ENCODE data around the gene MZT2B.
A peak's percentile ranks its signal among the peaks of the same experiment; 100 is the strongest.
"Not testable (repeated sequence)": the region's sequence is repeated elsewhere in the genome, so short reads cannot be mapped to it uniquely, and the experiment has no call there.

The MZT2B gene

DNA sequence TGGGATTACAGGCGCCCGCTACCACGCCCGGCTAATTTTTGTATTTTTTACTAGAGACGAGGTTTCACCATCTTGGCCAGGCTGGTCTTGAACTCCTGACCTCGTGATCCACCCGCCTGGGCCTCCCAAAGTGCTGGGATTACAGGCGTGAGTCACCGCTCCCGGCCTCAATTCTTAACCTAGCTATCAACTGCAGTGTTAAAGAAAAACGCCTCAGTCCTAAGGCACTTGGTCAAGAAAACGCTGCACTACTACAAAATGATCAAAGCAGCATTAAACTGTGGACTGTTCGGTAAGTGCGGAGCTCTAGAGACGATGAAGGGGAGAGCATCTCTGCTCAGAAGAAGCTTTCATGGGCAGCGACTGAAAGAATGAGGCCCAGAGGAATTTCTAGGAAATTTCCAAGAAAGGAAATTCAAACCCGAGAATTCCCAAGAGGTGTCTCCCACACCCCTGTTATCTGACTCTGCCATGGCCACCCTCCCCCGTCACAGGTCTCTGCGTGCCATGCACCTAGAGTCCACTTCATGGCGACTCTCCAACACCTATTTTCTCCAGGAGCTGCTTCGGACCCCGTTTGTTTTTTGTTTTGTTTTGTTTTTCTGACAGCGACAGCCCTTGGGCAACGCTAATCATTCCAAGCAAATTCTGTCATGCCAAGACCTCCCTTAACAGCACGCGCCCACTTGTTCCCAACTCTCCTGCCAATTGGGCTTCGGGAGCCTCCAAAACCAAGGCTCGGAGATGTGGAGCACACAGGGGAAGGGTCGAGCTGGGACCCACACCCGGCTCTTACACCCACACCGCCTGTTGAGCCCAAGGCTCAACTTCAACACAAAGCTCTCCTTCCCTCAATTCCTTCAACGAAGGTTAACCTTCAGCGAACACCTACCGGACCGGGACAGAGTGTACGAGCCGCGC lies 1.4 kb upstream of the MZT2B start:
- DNase-seq (ENCODE audit: low read depth in 2 of 2): not testable (repeated sequence)

DNA sequence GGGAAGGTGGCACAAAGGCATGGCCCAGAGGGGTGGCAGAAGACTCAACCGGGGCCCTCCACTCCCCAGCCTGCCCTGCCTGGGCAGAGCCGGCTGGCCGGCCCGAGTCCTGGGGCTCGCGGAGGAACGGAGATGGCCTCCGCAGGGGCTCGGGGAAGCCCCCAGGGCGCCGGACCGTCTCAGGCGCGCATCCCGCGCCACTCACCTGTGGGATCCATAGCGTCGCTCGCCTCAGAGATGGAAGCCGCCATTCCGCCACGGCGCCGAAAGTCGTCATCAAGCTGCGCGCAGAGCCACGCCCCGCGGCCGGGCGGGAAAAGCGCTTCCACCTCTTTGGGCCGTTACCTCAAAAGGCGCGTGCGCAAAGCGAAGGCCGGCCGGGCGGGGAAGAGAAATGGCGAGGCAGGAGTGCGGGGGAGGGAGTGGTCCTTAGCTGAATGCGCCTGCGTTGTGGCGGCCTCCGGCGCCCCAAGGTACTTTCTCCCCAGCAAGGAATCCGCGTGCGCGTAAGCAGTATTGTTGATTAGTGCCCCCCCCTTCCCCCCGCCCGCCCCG lies 660 bp upstream of the MZT2B start, which contains the start of gene SMPD4:
TSS of gene SMPD4 (minus strand) at position 278 of the 555 bp plus-strand sequence. CDS start 5,010 bp downstream, outside the sequence.
- peak; percentile 95 to 98 for DNase-seq (ENCODE audit: low read depth in 2 of 2)

DNA sequence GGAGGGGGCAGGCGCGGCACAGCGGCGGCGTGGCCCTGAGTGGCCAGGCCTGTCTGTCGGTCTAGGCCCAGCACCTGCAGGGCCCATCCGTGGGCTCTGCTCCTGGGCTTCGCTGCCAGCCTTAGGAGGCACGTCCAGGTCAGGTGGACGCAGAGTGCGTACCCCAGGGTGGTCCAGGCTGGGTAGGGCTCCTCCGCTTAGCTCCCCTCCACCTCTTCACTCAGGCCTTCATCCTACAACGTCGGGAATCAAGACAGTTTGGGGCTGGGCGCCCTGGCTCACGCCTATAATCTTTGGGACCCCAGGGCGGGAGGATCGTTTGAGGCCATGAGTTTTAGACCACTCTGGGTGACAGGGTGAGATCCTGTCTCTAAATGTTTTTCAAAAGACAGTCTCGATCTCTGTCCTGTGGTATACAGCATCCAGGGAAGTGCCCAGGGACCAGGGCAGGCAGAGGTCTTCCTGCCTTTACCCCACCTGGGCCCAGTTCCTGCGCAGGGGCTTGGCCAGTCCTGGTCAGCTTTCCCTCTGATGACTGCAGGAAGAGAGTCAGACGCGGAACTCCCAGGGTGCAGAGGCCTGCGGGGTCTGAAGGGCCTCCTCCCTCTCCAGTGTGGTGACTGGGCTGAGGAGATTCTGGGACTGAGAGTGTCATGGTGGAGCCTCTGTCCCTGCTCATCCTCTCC lies 907 bp downstream of the MZT2B start:
- DNase-seq (ENCODE audit: low read depth in 2 of 2): not testable (repeated sequence)

DNA sequence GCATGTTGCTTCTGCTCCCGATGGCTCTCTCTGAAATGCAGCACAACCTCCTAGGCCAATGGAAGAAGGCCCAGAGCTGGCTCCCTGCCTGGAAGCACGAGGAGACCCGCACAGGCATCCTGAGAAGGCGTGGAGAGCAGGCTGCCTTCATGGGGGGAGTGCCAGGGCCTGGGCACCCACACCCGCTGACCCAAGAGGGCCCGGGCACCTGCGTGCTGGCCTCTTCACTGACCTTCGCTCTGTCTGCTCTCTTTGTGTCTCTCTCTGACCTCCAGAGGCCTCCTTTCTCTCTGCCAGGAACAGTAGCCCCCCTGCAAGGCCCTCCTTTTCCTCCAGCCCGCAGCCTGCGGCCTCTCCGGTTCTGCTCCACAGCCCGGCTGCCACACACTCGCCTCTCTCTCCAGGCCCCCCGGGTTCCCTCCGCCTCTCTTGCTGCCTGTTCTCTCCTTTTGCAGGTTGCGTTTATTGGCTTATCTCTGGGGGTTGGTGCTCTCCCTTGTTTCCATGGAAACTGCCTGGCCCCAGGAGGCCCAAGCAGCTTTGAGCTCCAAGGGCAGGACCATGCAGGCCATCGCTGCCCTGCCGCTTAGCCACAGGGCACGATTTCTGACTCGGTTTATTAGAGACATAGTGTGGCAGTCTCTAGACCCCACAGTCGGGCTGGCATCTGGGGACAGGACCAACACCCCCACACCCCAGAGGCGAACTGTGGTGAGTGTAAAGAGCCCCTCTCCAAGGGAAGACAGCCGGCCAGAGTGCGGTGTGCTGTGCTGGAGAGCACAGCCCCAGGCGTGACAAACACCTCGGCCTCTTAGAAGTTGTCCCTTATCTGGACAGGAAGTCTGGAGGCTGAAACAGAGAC lies 1.7 kb downstream of the MZT2B start:
- no peak for DNase-seq (ENCODE audit: low read depth in 2 of 2)

DNA sequence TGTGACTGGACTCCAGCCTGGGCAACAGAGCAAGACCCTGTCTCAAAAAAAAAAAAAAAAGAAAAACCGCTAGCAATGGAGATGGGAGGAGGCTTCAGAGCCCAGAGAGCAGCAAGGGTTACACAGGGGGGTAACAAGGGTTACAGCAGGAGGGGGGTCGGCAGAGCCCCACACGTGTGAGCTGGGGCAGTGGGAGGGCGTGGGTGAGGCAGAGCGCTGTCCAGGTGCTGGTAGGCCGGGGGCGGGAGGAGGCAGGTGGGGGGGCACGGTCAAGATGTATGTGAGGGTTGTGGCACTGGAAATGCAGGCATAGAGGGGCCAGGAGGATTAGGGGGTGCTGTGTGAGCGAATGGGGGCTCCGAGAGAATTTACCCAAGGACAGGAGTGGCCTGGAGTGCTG lies 3.4 kb downstream of the MZT2B start:
- no peak for DNase-seq (ENCODE audit: low read depth in 2 of 2)

DNA sequence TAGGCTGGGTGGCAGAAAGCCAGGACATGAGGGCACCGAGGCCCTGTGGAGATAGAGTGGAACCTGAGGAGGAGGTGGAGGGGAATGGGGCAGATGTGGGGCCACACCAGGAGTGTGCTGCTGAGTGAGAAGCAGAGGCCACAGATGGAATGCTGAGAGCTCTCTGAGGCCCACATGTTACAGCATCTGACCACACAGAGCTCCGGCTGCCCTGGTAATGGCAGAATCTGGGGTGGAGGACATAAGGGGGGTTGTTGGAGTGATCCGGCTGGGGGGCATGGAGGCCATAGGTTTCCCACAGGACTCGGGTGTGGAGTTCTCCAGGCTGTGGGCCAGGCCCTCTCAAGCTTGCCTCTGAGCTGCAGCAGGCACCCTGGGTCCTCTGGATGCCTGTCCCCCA lies 3.8 kb downstream of the MZT2B start:
- no peak for DNase-seq (ENCODE audit: low read depth in 2 of 2)

DNA sequence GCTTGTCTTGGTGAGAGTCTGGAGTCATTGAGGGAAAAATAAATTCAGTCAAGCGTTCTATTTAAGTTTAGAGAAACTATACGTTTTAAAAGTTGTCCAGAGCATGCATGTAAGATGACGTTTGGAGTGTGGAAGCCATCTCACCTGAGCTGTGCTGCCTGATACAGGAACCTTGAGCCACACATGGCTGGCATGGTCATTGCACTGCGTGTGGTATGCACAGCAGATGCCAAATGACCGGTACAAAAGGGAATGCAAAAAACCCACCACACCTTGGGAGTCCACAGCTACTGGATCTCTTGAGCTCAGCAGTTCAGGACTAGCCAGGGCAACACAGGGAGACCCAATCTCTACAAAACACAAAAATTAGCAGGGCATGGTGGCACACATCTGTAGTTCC lies 4.3 kb downstream of the MZT2B start:
- no peak for DNase-seq (ENCODE audit: low read depth in 2 of 2)

DNA sequence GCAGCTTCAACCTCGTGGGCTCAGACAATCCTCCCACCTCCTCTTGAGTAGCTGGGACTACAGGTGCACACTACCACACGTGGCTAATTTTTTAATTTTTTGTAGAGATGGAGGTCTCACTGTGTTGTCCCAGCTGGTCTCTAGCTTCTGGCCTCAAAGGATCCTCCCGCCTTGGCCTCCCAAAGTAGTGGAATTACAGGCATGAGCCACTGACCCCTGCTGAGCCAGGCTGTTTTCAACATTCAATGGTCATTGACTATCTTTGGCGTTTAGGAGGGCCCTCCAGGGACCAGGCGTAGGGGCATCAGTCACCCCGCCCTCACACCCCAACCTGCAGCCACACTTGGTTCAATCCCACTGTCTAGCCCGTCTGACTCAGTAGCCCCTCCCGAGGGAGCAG lies 5.2 kb downstream of the MZT2B start:
- no peak for DNase-seq (ENCODE audit: low read depth in 2 of 2)

DNA sequence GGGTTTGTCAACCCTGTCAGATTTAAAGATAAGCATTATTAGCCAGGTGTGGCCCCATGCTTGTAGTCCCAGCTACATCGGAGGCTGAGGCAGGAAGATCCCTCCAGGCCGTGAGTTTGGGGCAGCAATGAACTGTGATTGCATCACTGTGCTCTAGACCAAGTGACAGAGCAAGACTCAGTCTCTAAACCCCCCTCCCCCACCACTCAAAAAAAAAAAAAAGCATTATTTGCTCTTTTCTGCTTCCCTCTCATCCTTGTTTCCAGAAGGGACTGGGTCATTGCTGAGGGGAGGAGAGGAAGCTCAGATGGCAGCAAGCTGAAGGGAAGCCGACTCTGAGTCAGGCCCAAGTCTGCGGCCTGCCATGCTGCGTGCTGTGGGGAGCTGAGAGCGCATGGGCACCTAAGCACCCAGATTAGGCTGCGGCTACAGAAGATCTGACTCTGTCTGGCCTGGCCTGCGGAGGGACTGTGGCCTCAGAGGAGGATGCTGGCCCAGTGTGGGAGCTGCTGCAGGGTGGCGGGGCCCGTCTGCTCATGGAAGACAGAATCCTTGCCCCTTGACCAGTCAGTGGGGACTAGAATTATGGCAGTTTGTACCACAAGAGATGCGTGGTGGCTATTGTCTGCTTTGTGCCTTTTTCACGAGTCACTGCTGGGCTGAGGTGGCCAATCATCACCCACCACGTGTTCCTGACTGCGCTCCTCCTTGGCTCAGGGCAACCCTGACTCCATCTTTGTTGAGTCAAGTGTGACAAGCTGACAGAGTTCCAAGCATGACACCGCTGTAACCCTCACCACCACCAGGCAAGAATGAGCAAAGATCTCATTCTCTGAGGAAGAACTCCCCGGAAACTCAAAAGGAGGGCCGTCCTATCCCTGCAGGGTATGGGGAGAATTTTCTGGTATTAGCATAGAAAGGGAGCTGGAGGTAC lies 6.1 kb downstream of the MZT2B start:
- not testable (repeated sequence) for DNase-seq (ENCODE audit: low read depth in 2 of 2)

DNA sequence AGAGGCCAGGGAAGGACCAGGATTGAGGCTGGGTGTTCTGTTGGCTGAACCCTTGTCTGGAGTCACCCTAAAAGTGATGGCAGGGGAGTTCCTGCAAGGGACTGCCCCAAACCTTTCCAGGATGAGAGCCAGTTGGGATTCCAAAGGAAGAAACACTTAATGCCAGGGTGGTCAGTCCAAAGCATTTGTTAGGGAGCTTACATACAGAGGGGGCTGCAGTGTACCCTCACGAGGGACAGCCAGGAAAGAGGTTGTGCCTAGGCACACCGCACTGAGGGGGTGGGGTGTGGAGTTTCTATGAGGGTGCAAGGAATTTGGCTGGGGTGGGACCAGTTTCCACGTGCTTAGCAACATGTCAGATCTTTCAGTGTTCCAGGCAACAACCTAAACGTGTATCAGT lies 6.9 kb downstream of the MZT2B start:
- not testable (repeated sequence) for DNase-seq (ENCODE audit: low read depth in 2 of 2)

DNA sequence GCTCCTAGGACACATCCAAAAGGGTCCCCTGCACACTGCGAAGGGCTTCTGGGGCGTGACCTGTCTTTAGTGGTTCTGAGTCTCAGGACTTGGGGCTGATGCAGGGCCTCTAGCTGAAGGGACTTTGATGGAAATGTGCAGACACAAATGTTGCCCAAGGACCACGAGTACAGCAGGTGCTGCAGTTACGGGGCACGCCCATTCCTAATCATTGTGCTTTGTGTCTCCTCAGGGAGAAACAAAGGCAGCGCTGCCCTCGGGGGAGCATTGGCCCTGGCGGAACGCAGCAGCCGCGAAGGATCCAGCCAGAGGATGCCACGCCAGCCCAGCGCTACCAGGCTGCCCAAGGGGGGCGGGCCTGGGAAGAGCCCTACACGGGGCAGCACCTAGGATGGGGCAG lies 8.2 kb downstream of the MZT2B start:
- DNase-seq (ENCODE audit: low read depth in 2 of 2): no peak

DNA sequence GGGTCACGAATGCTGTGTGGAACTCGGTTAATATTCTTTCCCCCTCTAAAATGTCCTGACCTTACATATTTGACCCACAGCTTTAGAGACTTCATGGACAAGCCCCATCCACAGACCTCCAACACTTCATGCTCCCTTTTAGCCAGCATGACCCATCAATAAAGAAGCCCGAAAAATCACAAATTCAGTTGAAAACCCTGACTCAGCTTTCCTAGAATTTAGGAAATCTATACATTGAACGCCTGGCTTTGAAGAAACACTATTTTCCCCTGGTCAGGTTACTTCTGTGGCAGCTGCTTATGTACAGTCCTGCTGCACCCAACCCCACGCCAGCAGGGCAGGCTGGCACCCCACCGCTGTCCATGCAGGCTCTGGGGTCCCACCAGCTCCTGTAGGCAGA lies 9.3 kb downstream of the MZT2B start:
- not testable (repeated sequence) for DNase-seq (ENCODE audit: low read depth in 2 of 2)

DNA sequence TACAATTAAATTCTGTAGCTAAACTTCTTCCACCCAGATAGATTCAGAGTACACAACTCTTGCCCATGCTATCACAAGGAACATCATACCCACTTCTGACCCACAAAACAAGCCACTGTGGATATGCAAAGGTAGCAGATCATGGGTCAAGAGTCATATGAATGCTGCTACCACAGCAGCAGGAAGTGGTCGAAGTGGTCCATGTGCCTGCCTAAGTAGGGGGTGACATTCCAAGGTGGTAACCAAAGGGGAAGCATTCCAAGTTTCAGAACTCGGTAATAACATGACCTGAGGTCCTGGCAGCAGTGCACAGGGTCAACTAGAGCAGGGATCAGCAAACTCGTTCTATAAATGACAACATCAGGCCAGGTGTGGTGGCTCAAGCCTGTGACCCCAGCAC lies 10.4 kb downstream of the MZT2B start:
- not testable (repeated sequence) for DNase-seq (ENCODE audit: low read depth in 2 of 2)

DNA sequence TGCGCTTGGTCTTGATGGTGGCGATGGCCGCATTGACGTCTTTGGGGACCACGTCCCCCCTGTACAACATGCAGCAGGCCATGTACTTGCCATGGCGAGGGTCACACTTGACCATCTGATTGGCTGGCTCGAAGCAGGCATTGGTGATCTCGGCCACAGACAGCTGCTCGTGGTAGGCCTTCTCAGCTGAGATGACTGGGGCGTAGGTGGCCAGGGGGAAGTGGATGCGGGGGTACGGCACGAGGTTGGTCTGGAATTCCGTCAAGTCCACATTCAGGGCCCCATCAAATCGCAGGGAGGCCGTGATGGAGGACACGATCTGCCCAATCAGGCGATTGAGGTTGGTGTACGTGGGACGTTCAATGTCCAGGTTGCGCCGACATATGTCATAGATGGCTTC lies 11.8 kb downstream of the MZT2B start:
- DNase-seq (ENCODE audit: low read depth in 2 of 2): not testable (repeated sequence)

DNA sequence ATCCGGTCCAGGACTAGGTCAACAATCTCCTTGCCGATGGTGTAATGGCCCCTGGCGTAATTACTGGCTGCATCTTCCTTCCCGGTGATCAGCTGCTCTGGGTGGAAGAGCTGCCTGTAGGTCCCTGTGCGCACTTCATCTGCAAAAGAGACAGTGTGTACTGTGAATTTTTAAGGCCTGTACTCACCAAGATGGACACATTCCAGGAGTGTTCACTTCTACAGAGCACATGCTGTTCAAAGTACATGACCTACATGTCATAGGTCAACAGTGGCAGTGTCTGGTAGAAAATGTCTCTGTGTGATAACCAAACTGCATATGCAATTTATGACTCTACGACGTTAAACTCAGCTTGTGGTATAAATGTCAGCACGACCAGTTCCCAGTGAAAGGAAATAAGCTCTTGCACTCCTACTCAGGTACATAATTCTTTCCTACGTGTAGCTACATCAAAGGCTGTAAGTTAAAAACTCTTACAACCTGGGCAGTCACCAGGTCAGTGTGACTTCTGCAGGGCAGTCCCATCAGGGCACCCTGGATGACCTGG lies 13.1 kb downstream of the MZT2B start:
- not testable (repeated sequence) for DNase-seq (ENCODE audit: low read depth in 2 of 2)

DNA sequence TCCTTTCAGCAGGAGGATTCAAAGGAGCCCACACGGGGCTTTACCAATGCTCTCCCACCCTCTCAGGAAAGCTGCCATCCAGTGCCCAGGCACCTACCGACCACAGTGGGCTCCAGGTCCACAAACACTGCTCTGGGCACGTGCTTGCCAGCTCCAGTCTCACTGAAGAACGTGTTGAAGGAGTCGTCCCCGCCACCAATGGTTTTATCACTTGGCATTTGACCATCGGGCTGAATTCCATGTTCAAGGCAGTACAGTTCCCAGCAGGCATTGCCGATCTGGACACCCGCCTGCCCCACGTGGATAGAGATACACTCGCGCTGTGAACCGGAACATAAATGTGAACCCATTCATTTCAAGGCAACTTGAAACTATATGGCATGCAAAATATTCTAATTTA lies 14.0 kb downstream of the MZT2B start:
- not testable (repeated sequence) for DNase-seq (ENCODE audit: low read depth in 2 of 2)

DNA sequence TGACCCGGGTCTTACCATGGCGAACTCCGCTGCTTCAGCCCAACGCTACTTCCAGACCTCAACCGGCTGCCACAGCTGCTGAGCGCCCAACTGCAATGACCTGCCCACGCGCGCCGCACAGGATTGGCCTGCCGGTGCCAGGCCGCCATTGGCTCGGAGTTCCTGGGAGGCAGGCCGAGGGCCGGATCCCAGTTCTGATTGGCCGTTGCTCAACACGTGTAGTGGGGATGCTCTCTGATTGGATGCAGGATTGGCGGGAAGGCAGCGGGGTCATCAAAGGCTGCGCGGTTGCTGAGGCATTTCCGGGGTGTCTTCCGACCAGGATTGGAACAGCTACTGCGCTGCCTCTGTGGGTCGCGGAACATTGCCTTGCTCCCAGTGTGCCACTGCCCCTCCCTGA lies 16.3 kb downstream of the MZT2B start, which contains the start of gene TUBA3E:
TSS of gene TUBA3E (minus strand) at position 97 of the 400 bp plus-strand sequence. CDS start at position 18, 79 bp downstream.
- DNase-seq (ENCODE audit: low read depth in 2 of 2): no peak

DNA sequence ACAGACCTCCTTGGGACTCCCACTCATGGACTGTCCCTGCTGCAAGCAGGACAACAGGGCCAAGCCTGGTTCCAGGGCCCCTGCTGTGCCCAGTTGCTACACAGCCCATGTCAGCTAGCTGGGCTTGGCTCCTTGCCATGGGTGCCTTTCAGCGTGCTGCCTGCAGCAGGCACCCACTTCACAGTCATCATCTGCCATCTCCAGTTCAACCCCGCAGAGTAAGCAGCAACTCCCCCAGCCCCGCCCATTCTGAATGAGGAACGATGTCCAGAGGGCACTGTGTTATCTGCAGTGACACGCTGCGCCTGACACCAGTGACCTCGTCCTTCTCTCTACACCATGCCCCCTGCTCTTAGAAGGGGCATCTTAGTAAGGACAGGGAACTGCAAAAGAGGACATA lies 20.5 kb downstream of the MZT2B start:
- DNase-seq (ENCODE audit: low read depth in 2 of 2): not testable (repeated sequence)

DNA sequence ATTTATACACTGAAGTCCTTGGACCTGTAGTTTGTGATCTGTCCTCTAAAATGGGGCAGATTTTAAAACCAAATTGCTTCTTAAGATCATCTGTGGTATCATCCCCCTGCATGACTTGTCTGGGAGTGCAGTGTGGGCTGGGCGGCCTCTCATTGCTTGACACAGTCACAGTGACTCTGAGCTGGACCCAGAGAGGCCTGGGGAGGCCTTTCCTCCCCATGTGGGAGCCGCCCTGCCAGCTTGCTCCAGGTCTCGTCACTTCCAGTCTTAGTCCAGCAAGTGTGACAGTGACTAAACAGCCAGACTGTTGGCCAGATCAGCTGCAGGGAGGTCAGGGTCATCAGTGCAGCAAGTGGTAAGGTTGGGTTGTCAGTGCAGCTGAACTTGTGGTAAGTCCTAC lies 21.1 kb downstream of the MZT2B start:
- DNase-seq (ENCODE audit: low read depth in 2 of 2): not testable (repeated sequence)

DNA sequence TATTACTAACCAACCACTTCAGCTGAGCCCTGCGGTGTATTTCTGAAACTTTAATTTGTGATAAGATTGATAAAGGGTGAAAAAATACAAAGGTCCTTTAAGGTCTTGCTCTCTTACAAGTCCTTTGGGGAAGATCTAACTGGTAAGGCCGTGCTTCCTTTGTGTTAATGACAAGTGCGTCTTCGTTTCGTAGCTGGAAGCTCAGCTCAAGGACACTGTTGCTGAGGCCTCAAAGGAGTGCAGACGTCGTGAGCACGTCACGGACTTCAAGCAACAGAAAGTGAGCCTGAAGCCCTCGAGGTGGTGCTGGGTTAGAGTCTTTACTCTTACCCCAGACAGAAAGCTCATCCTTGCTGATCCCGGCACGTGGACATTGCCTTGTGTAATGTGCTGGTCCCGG lies 25.0 kb downstream of the MZT2B start:
- not testable (repeated sequence) for DNase-seq (ENCODE audit: low read depth in 2 of 2)

Data from stimulated activated CD4-positive, alpha-beta T cell treated with anti-CD3 and anti-CD28 coated beads, Interleukin-12 subunit alpha, Interleukin-12 subunit beta, amount 100 ng/mL, for 24 hours (primary cell).